HepG2 (cell line): ENCODE data around the gene LORICRIN. TPM values are rescaled to one million over a fixed set of nuclear protein-coding genes. Genes with fewer than 3 reads are reported as not detected.

Experiments used
- ATAC-seq: fragments of 200-7000 bp; cut with Tn5 transposase; 3 replicates; pipeline ENCODE4 v1.9.1; 2020; ENCODE audit warnings: mild to moderate bottlenecking, moderate library complexity
- BruUV-seq: library from RNA; stranded (reverse); fragments of 400-500 nt; replicated peaks from 2 replicates; lab custom pipeline; 2021; lab: Mats Ljungman, UMichigan
- CTCF ChIA-PET: fragments of 300-600 bp; formaldehyde crosslinking; extraction: SDS; loops from one replicate; lab custom pipeline; 2021; ENCODE audit warnings: low total read pairs, inconsistent platforms, low intra/inter-chr PET ratio; lab: Yijun Ruan, JAX
- POLR2A ChIA-PET: fragments of 350-600 bp; sonication (Branson Sonifier 250); formaldehyde crosslinking; loops from one replicate; lab custom pipeline; 2020; ENCODE audit warnings: antibody characterized with exemption, inconsistent platforms; lab: Yijun Ruan, JAX
- DNase-seq: peaks from one replicate; pipeline ENCODE4 v3.0.0-alpha.2; 2015; ENCODE audit warnings: low spot score
- FAIRE-seq: peaks from 3 replicates; lab custom pipeline; 2011; peaks lifted over from hg19 to GRCh38; lab: Jason Lieb, UNC
- H2AFZ ChIP-seq: one replicate; pipeline ENCODE4 v1.6.1; 2011; ENCODE audit warnings: low read length, inconsistent platforms
- H3K27ac ChIP-seq: fragments of 300-600 bp; 3 replicates; pipeline ENCODE4 v1.8.0; 2011; ENCODE audit warnings: mixed run types, mild to moderate bottlenecking, mixed read lengths, low read length, inconsistent platforms; ENCODE audit not compliant: insufficient read depth; ENCODE audit errors: extremely low read length
- H3K27me3 ChIP-seq, 2 experiments: fragments of 200-600 bp in 1 of 2; 2 replicates in 1 of 2; 3 replicates in 1 of 2; pipeline versions ENCODE4 v1.6.0 to v1.8.0; 2011; ENCODE audit warnings: low read length in 2 of 2, mild to moderate bottlenecking in 2 of 2, moderate library complexity in 2 of 2, inconsistent platforms in 1 of 2; ENCODE audit not compliant: insufficient read depth in 2 of 2, control insufficient read depth in 1 of 2
- H3K36me3 ChIP-seq, 2 experiments: fragments of 200-600 bp in 1 of 2; replicated peaks in 1 of 2; 2 replicates in 1 of 2; 3 replicates in 1 of 2; pipeline versions ENCODE4 v1.5.1 to v1.8.0; 2011; ENCODE audit warnings: low read length in 2 of 2, inconsistent platforms in 1 of 2; ENCODE audit not compliant: insufficient read depth in 2 of 2, control insufficient read depth in 1 of 2
- H3K4me1 ChIP-seq: 2 replicates; pipeline ENCODE4 v1.5.1; 2012; ENCODE audit warnings: low read length, inconsistent platforms; ENCODE audit not compliant: insufficient read depth
- H3K4me2 ChIP-seq: 2 replicates; pipeline ENCODE4 v1.6.0; 2011; ENCODE audit warnings: low read depth, low read length, inconsistent platforms
- H3K4me3 ChIP-seq, 3 experiments: fragments of 200-600 bp in 1 of 3; sonication (generic), shearing (Covaris generic) in 1 of 3; replicated peaks in 1 of 3; 2 replicates each; pipeline ENCODE4 v1.5.1; 2011 to 2016; ENCODE audit warnings: low read length in 3 of 3, inconsistent platforms in 2 of 3, low read depth in 2 of 3, mild to moderate bottlenecking in 2 of 3, control low read depth in 1 of 3, mixed read lengths in 1 of 3; ENCODE audit not compliant: insufficient read depth in 1 of 3
- H3K79me2 ChIP-seq: one replicate; pipeline ENCODE4 v1.6.1; 2011; ENCODE audit warnings: low read length, inconsistent platforms; ENCODE audit not compliant: insufficient read depth
- H3K9ac ChIP-seq: 2 replicates; pipeline ENCODE4 v1.6.0; 2011; ENCODE audit warnings: mild to moderate bottlenecking, low read depth, low read length, inconsistent platforms; ENCODE audit not compliant: insufficient read depth
- H3K9me3 ChIP-seq: 2 replicates; pipeline ENCODE4 v1.5.1; 2012; ENCODE audit warnings: mild to moderate bottlenecking, low read length
- H4K20me1 ChIP-seq: 2 replicates; pipeline ENCODE4 v1.6.0; 2011; ENCODE audit warnings: inconsistent platforms, mild to moderate bottlenecking, low read length, moderate library complexity; ENCODE audit not compliant: insufficient read depth
- FOXC1 ChIP-seq: sonication (generic); formaldehyde crosslinking; IDR thresholded peaks from 2 replicates; pipeline ENCODE4 v1.8.0; 2022; ENCODE audit warnings: mild to moderate bottlenecking, missing genetic modification reagents, borderline replicate concordance
- SYNCRIP ChIP-seq: fragments of 200-400 bp; formaldehyde crosslinking; IDR thresholded peaks from 2 replicates; pipeline ENCODE4 v1.6.1; 2018; ENCODE audit warnings: mild to moderate bottlenecking, low read depth, low read length; ENCODE audit not compliant: insufficient read depth
- ZNF292 ChIP-seq: sonication (generic); formaldehyde crosslinking; IDR thresholded peaks from 2 replicates; pipeline ENCODE4 v1.8.1; 2022; ENCODE audit warnings: mild to moderate bottlenecking, low read depth, missing genetic modification reagents, borderline replicate concordance
- ZNF607 ChIP-seq: sonication (generic); formaldehyde crosslinking; IDR thresholded peaks from 2 replicates; pipeline ENCODE4 v1.5.1; 2020; ENCODE audit warnings: missing genetic modification reagents, mild to moderate bottlenecking, borderline replicate concordance
- ZNF724P ChIP-seq: sonication (generic); formaldehyde crosslinking; IDR thresholded peaks from 2 replicates; pipeline ENCODE4 v1.8.0; 2022; ENCODE audit warnings: missing genetic modification reagents, borderline replicate concordance
- WGBS: methylation state at CpG from one replicate; pipeline ENCODE4 v1.1.6; 2017; ENCODE audit warnings: low lambda C conversion rate; 5-methylcytosine and 5-hydroxymethylcytosine counted together
- in situ Hi-C: cut with HindIII; loops from 2 replicates; pipeline ENCODE4 v1.10.0; 2017; ENCODE audit warnings: low pct_unique_long_range_greater_than_20kb; ENCODE audit not compliant: extremely low pct_ligation_motif_present
- intact Hi-C: fragments of 100-400 bp; cut with micrococcal nuclease; formaldehyde crosslinking; loops from one replicate; pipeline ENCODE4 v1.10.0; 2022; ENCODE audit not compliant: unreplicated experiment
- polyA plus RNA-seq, 8 experiments: library from polyadenylated mRNA; depleted of rRNA in 3 of 8; stranded (reverse) in 7 of 8; unstranded in 1 of 8; fragments of >200 nt; fragmentation: Illumina TruSeq in 4 of 8; extraction: Trizol in 4 of 8; gene quantifications; 2 replicates each; pipeline versions ENCODE4 v1.2.1 to v1.2.3, GENCODE V29; 2011 to 2016; ENCODE audit warnings: low read depth in 4 of 8, missing spikeins in 1 of 8, mixed read lengths in 1 of 8; ENCODE audit not compliant: insufficient read depth in 1 of 8
- total RNA-seq, 5 experiments: library from RNA; depleted of rRNA; stranded (reverse); fragments of >200 nt; fragmentation: Illumina TruSeq; extraction: Trizol; gene quantifications; 2 replicates each; pipeline ENCODE4 v1.2.3, GENCODE V29; 2016; ENCODE audit warnings: low read depth in 1 of 5
- TF ChIP-seq, protein P1 (sequence below): fragments of 450-650 bp; IDR thresholded peaks from 2 replicates; pipeline ENCODE4 v1.6.1; 2016
- TF ChIP-seq, protein P2 (sequence below): sonication (generic); formaldehyde crosslinking; IDR thresholded peaks from 2 replicates; pipeline ENCODE4 v1.4.0; 2020; ENCODE audit warnings: missing genetic modification reagents

Gene LORICRIN
- total and polyA plus RNA-seq, 2 of the 13 experiments (the other 11 are each of a cell fraction or from before 2014, with no cell fraction given) = not detected

DNA sequence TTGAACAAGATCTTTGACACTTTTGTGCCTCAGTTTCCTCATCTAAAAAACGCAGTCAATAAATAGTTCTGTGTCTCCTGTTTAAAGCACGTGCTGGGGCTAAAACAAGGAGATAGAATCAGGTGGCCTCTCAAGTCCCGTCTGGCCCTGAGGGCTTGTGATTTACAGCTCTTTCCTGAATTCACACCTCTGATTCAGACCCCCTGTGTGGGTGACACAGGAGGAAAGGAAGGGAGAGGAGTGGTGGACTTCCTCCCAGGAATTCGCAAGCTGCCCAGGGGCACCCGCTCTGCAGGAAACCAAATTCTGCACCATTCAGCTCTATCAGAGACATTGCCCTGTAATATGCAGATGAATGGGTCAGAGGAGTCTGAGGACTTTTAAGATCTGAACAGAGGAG is 47.3 kb upstream of the LORICRIN start:
- Histone ChIP-seq H3K9ac (no peak overlapping the region), H4K20me1 (no peaks in the 10 kb centered on the region), H3K4me3 (no peak overlapping the region), H3K36me3 (no peaks in the 10 kb centered on the region), H3K27ac (no peak overlapping the region), H3K9me3 (no peaks in the 10 kb centered on the region), H3K27me3 (peaks cover 1 to 3% of the 10 kb centered on the region in 2 experiments; a peak in 2 of 5 replicates), H3K4me2 (no peak overlapping the region), H3K79me2 (no peaks in the 10 kb centered on the region), H3K4me1 (no peaks in the 10 kb centered on the region), H2AFZ (no peak overlapping the region)
- ChIA-PET POLR2A (no interaction called here), CTCF (no interaction called here)
- no peak for DNase-seq
- 30% methylated on average over 5 of the region's 5 CpGs for WGBS
- no peak for FAIRE-seq
- TF ChIP-seq ZNF607 (CRISPR knock-in tag) = no peak
- TF ChIP-seq, protein P1, sequence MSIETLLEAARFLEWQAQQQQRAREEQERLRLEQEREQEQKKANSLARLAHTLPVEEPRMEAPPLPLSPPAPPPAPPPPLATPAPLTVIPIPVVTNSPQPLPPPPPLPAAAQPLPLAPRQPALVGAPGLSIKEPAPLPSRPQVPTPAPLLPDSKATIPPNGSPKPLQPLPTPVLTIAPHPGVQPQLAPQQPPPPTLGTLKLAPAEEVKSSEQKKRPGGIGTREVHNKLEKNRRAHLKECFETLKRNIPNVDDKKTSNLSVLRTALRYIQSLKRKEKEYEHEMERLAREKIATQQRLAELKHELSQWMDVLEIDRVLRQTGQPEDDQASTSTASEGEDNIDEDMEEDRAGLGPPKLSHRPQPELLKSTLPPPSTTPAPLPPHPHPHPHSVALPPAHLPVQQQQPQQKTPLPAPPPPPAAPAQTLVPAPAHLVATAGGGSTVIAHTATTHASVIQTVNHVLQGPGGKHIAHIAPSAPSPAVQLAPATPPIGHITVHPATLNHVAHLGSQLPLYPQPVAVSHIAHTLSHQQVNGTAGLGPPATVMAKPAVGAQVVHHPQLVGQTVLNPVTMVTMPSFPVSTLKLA = 0 out of 2 replicates have a peak, but pooled peaks have one; percentile 23
- TF ChIP-seq FOXC1 (CRISPR knock-in tag) = no peak
- TF ChIP-seq, protein P2, sequence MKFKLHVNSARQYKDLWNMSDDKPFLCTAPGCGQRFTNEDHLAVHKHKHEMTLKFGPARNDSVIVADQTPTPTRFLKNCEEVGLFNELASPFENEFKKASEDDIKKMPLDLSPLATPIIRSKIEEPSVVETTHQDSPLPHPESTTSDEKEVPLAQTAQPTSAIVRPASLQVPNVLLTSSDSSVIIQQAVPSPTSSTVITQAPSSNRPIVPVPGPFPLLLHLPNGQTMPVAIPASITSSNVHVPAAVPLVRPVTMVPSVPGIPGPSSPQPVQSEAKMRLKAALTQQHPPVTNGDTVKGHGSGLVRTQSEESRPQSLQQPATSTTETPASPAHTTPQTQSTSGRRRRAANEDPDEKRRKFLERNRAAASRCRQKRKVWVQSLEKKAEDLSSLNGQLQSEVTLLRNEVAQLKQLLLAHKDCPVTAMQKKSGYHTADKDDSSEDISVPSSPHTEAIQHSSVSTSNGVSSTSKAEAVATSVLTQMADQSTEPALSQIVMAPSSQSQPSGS (CRISPR knock-in tag) = no peak
- no peak for TF ChIP-seq ZNF292
- no peak for TF ChIP-seq ZNF724P (CRISPR knock-in tag)
- no peak for TF ChIP-seq SYNCRIP
- no peak for ATAC-seq
- in situ Hi-C loops (no loop called here), intact Hi-C loops (no loop called here)
- no TSS peak for BruUV-seq
